Activated naive CD8-positive, alpha-beta T cell treated with anti-CD3 and anti-CD28 coated beads, Interleukin-2, amount 50 U/mL, for 24 hours (primary cell): Measurements from ENCODE around the gene TRIOBP.
A peak's percentile ranks its signal among the peaks of the same experiment; 100 is the strongest.

Experiments used
- ATAC-seq: fragments of 150-1000 bp; cut with Tn5 transposase; one replicate; pipeline ENCODE4 v1.10.0; 2021
- DNase-seq: peaks from one replicate; pipeline ENCODE4 v3.0.0; 2021
- H3K27ac Mint-ChIP-seq: one replicate; pipeline ENCODE4 v1.8.0; 2021; ENCODE audit warnings: mild to moderate bottlenecking, mixed read lengths
- H3K27me3 Mint-ChIP-seq: one replicate; pipeline ENCODE4 v1.8.0; 2021; ENCODE audit warnings: mixed read lengths
- H3K36me3 Mint-ChIP-seq: one replicate; pipeline ENCODE4 v1.8.0; 2021; ENCODE audit warnings: low read depth, mixed read lengths
- H3K4me1 Mint-ChIP-seq: one replicate; pipeline ENCODE4 v1.8.0; 2021; ENCODE audit warnings: mixed read lengths
- H3K4me3 Mint-ChIP-seq: one replicate; pipeline ENCODE4 v1.8.0; 2021; ENCODE audit warnings: mild to moderate bottlenecking, moderate library complexity, mixed read lengths
- H3K9me3 Mint-ChIP-seq: one replicate; pipeline ENCODE4 v1.8.0; 2021; ENCODE audit warnings: mixed read lengths

The TRIOBP gene

DNA sequence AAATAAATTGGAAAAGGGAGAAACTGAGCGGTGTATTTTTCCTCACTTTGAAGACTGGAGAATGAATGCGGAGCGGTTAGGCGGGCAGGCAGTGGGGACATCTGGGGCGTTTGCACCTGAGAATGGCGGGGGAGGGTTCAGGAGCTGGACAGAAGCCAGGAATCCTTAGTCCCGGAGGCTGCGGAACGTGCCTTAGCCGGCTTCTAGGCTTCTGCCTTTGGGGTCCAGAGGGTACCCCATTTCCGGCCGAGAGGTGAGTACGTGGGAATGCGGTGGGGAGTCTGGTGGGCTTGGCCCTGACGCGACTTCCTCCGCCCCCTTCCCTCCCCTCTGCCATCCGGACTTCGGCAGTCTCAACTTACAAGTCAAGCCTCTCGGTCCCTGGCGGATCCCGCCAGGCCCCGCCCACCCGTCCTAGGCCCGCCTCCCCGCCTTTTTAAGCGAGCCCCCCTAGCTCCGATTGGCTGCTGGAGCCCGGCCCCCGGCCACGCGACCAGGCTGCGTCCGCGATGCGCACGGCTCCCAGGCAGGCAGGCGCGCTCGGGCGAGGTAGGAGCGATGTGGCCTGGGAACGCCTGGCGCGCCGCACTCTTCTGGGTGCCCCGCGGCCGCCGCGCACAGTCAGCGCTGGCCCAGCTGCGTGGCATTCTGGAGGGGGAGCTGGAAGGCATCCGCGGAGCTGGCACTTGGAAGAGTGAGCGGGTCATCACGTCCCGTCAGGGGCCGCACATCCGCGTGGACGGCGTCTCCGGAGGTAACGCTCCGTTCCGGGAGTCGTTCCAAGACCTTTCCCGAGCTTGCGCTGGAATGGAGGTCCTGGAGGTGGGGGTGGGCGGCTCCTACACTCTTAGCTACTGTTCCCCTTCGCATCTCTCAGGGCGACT lies 110.8 kb downstream of the TRIOBP start, which contains the start of gene GCAT:
Gene GCAT, plus strand, starts transcription at position 525 of the 884 bp plus-strand sequence. Its CDS starts 34 bp downstream, at position 559.
- Mint-ChIP-seq H3K36me3 (no peaks in the 10 kb centered on the region), H3K9me3 (no peaks in the 10 kb centered on the region), H3K4me3 (peak within 1 kb of the TSS; percentile 78), H3K27ac (no peak within 1 kb of the TSS), H3K27me3 (peaks cover 59% of the 10 kb centered on the region), H3K4me1 (peaks cover 38% of the 10 kb centered on the region)
- peak; percentile 93 for DNase-seq
- peak; percentile 95 for ATAC-seq

DNA sequence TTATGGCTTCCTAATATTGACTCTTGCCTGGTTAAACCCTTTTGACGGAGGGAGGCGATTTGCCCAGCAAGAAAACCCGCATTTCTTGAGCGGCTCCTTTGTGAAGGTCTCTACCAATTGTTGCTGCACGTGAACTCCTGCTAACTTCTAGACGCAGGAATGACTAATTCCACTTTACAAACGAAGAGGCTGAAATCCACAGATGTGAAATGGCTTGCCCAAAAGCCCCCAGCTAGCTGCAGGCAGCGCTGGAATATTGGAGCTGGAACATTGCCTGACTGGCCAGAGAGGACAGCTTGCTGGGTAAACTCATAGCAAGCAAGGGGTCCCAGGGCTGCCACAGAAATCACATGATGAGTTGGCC lies 111.4 kb downstream of the TRIOBP start:
- Mint-ChIP-seq H3K4me1 (peaks cover 32% of the 10 kb centered on the region), H3K27ac (no peak overlapping the region), H3K27me3 (peaks cover 52% of the 10 kb centered on the region), H3K36me3 (no peaks in the 10 kb centered on the region), H3K9me3 (no peaks in the 10 kb centered on the region), H3K4me3 (peak overlapping the region; percentile 78)
- DNase-seq: no peak
- no peak for ATAC-seq

DNA sequence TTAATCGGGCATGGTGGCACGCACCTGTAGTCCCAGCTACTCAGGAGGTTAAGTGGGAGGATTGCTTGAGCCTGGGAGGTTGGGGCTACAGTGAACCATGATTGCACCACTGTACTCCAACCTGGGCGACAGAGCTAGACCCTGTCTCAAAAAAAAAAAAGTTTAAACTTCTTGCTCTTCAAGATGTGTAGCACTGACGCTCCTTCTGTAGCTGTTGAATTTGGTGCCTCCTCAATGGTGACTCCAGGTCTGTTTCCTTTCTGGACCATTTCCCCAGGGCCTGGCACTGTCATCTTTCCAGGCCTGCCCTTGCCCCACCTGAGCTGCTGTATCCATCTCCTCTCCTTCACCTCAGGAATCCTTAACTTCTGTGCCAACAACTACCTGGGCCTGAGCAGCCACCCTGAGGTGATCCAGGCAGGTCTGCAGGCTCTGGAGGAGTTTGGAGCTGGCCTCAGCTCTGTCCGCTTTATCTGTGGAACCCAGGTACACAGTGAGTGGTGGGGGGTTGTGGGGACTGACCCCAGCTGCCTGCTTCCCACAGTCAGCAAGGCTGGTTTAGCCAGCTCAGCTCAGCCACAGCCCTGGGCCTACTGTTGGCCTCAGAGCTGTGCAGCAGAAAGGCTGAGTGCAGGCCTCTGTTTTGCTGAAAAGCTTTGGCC lies 113.0 kb downstream of the TRIOBP start:
- H3K27me3 Mint-ChIP-seq: peaks cover 43% of the 10 kb centered on the region
- H3K27ac Mint-ChIP-seq: no peak overlapping the region
- no peak overlapping the region for H3K4me3 Mint-ChIP-seq
- DNase-seq: no peak
- H3K9me3 Mint-ChIP-seq: no peaks in the 10 kb centered on the region
- peaks cover 25% of the 10 kb centered on the region for H3K4me1 Mint-ChIP-seq
- no peaks in the 10 kb centered on the region for H3K36me3 Mint-ChIP-seq
- ATAC-seq: no peak

DNA sequence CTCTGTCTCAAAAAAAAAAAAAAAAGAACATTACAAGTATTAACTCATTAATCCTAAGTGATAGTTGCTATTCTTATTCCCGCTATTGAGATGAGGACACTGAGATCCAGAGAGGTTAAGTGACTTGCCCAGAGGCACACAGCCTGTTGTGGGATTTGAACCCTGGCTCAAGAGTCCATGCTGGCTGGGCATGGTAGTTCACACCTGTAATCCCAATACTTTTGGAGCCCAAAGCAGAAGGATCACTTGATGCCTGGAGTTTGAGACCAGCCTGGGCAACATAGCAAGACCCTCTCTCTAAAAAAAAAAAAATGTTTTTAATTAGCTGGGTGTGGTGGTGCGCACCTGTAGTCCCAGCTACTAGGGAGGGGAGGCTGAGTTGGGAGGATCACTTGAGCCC lies 115.0 kb downstream of the TRIOBP start:
- DNase-seq (no peak), ATAC-seq (no peak)
- no peak overlapping the region for H3K4me3 Mint-ChIP-seq
- H3K4me1 Mint-ChIP-seq: peaks cover 15% of the 10 kb centered on the region
- no peak overlapping the region for H3K27ac Mint-ChIP-seq
- no peaks in the 10 kb centered on the region for H3K9me3 Mint-ChIP-seq
- no peaks in the 10 kb centered on the region for H3K36me3 Mint-ChIP-seq
- H3K27me3 Mint-ChIP-seq: peaks cover 27% of the 10 kb centered on the region

DNA sequence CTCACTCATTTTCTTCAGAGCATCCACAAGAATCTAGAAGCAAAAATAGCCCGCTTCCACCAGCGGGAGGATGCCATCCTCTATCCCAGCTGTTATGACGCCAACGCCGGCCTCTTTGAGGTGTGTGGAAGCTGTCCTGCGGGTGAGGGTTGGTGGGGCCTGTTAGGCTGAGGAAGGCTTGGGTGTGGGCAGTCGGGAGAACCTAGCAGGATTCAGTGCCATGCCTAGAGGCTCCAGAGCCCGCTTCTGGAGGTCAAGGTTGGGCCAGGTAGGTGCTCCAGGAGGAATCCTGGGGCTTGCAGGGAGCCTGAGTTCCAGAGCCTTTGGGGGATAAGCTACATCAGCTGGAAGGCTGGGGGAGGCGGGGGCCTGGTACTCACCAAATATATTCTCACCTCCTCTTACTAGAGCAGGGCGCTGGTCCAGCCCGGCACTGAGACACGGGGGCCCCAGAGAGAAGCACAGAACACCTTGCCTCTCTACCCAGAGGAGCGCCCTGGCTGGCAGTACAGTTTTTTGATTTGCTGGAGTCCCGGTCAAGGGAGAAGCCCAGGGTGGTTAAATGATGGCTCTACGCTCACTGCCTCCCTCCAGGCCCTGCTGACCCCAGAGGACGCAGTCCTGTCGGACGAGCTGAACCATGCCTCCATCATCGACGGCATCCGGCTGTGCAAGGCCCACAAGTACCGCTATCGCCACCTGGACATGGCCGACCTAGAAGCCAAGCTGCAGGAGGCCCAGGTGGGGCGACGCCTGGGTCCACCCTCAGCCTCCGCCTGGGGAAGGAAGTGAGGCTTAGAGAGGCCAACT lies 116.2 kb downstream of the TRIOBP start:
- H3K9me3 Mint-ChIP-seq: no peaks in the 10 kb centered on the region
- no peak overlapping the region for H3K27ac Mint-ChIP-seq
- no peaks in the 10 kb centered on the region for H3K36me3 Mint-ChIP-seq
- DNase-seq (no peak), ATAC-seq (no peak)
- peaks cover 15% of the 10 kb centered on the region for H3K4me1 Mint-ChIP-seq
- H3K4me3 Mint-ChIP-seq: no peak overlapping the region
- H3K27me3 Mint-ChIP-seq: peaks cover 22% of the 10 kb centered on the region

DNA sequence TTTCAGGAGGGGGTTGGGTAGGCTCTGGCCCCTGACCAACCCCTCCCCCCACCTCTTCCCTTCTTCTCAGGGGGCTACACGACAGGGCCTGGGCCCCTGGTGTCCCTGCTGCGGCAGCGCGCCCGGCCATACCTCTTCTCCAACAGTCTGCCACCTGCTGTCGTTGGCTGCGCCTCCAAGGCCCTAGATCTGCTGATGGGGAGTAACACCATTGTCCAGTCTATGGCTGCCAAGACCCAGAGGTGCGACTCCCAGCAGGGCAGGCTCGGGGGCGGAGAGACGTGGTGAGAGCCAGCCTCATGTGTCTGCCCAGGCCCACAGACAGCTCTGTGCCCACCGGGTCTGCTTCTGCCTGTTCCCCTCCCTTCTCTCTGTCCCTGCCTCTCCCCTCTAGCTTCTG lies 118.7 kb downstream of the TRIOBP start:
- Mint-ChIP-seq H3K4me1 (peaks cover 11% of the 10 kb centered on the region), H3K27ac (no peak overlapping the region), H3K9me3 (no peaks in the 10 kb centered on the region), H3K36me3 (no peaks in the 10 kb centered on the region), H3K27me3 (peaks cover 23% of the 10 kb centered on the region), H3K4me3 (no peak overlapping the region)
- ATAC-seq (no peak), DNase-seq (no peak)

DNA sequence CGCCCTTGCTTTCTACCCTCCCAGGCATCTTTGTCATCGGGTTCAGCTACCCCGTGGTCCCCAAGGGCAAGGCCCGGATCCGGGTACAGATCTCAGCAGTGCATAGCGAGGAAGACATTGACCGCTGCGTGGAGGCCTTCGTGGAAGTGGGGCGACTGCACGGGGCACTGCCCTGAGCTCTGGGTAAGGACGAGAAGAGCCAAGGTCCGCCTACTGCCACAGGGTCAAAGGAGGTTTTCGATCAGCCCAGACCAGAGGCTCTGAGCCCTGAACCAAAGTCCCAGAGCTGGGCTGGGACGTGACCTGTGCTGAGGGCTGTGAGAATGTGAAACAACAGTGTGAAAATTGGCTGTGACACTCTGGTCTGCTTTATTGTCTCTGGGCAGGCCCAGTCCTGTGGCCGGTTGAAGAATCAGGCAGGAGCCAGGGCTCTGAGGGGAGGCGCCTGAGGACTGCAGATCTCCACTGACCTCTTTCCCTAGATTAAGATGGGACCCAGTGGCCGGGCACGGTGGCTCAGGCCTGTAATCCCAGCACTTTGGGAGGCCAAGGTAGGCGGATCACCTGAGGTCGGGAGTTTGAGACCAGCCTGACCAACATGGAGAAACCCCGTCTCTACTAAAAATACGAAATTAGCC lies 119.8 kb downstream of the TRIOBP start:
- ATAC-seq: no peak
- Mint-ChIP-seq H3K27ac (no peak overlapping the region), H3K4me3 (no peak overlapping the region), H3K4me1 (peaks cover 11% of the 10 kb centered on the region), H3K27me3 (peaks cover 26% of the 10 kb centered on the region), H3K36me3 (no peaks in the 10 kb centered on the region), H3K9me3 (no peaks in the 10 kb centered on the region)
- no peak for DNase-seq

DNA sequence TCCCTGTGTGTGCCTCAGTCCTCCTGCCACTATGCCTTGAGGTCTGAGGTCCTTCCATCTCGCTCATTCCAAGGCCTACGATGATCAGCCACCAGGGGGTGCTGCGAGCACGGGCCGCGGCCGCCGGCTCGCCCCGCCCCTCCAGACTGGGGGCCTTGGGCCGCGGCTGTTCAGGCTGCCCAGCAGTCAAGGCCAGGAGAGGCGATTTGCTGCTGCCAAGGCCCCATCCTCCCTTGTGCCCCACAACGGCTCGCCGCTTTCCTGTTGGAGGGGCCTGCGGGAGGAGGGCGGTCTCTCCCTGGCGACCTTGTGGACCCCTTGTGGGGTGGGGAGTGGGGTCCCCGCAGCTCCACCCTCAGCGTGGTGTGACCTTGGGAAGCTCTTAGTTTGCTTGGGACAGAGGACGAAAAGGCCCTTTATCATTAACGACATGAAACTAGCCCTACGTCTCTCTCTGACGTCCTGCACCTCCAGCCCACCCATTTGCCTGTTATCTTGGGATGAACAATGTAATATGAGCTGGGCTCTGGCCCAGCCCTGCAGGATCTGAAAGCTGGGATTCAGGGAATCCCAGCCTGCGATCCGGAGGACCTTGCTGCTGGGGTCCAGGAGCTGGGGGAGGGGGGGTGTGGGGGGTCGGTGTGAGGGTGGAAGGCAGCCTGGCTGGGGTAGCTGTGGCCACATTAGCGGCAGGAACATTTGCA lies 121.0 kb downstream of the TRIOBP start:
- no peaks in the 10 kb centered on the region for H3K36me3 Mint-ChIP-seq
- DNase-seq: peak; percentile 90
- no peaks in the 10 kb centered on the region for H3K9me3 Mint-ChIP-seq
- ATAC-seq: peak; percentile 79
- peaks cover 11% of the 10 kb centered on the region for H3K4me1 Mint-ChIP-seq
- no peak overlapping the region for H3K4me3 Mint-ChIP-seq
- H3K27ac Mint-ChIP-seq: no peak overlapping the region
- peaks cover 31% of the 10 kb centered on the region for H3K27me3 Mint-ChIP-seq

DNA sequence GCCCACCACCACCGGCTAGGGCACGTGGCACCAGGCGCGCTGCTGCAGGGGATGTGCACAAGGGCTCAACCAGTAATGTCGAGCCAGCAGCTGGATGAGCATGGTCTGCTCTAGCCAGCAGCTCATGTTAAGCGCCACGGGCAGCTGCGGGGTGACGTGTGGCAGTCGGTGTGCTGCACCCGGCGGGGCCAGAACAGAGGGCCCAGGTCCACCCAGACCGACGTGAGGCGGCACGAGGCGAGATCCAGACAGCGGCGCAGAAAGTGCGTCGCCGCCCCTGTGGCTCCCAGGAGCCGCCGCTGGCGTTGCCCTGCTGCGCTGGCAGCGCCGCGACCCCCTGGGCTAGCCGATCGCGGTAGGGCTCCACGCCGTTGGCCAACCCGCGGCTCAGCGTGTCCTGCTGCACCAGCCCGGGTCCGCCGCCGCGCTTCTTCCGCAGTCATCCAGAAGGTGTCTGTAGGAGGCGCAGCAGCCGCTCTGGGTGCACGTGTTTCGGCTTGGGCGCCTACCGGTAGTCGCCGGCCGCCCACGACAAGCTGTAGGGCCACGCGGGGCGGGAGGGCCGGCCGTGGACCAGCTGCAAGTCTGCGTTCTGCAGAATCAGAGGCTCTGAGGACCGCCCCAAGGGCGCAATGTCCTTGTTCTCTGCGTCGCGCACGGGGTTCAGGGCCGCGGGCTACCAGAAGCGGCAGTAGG lies 121.7 kb downstream of the TRIOBP start:
- ATAC-seq: peak; percentile 63
- H3K9me3 Mint-ChIP-seq: no peaks in the 10 kb centered on the region
- no peaks in the 10 kb centered on the region for H3K36me3 Mint-ChIP-seq
- peaks cover 11% of the 10 kb centered on the region for H3K4me1 Mint-ChIP-seq
- H3K4me3 Mint-ChIP-seq: no peak overlapping the region
- H3K27ac Mint-ChIP-seq: no peak overlapping the region
- peak; percentile 66 for DNase-seq
- peaks cover 35% of the 10 kb centered on the region for H3K27me3 Mint-ChIP-seq

DNA sequence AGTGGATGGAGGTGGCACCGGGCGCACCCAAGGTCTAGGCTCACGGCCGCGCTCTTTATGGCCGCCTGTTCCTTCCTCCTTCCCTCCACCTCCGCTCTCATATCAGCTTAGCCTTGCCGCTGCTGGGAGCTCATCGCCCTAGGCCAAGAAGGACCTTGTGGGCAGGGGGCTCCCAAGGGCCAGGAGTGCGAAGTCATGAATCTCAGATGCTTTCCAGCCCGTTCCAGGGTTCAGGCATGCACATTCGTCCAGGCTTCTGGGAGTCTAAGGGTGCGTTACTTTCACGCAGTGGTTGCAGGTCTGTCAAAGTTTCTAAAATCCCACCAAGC lies 122.2 kb downstream of the TRIOBP start:
- ATAC-seq: no peak
- no peak overlapping the region for H3K4me3 Mint-ChIP-seq
- H3K36me3 Mint-ChIP-seq: no peaks in the 10 kb centered on the region
- H3K9me3 Mint-ChIP-seq: no peaks in the 10 kb centered on the region
- DNase-seq: no peak
- H3K27me3 Mint-ChIP-seq: peaks cover 37% of the 10 kb centered on the region
- H3K27ac Mint-ChIP-seq: no peak overlapping the region
- peaks cover 11% of the 10 kb centered on the region for H3K4me1 Mint-ChIP-seq

DNA sequence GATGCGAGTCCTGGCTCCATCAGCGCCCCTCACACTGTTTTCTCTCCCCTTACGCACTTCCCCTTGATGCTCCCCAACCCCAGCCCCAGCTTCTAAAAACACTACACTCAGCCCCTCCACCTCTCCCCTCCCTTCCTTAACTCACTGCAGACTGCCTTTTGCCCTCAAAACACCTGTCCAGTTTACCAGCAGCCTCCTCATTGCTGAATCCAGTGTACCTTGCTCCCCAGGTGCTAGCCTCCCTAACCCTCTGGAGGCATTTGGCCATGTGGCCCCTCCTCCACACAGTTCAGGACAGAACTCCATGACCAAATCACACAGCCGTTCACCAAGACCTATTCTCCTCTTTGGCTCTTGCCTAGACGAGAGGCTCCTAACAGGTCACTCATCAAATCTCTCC lies 123.5 kb downstream of the TRIOBP start:
- Mint-ChIP-seq H3K27ac (no peak overlapping the region), H3K4me3 (no peak overlapping the region)

DNA sequence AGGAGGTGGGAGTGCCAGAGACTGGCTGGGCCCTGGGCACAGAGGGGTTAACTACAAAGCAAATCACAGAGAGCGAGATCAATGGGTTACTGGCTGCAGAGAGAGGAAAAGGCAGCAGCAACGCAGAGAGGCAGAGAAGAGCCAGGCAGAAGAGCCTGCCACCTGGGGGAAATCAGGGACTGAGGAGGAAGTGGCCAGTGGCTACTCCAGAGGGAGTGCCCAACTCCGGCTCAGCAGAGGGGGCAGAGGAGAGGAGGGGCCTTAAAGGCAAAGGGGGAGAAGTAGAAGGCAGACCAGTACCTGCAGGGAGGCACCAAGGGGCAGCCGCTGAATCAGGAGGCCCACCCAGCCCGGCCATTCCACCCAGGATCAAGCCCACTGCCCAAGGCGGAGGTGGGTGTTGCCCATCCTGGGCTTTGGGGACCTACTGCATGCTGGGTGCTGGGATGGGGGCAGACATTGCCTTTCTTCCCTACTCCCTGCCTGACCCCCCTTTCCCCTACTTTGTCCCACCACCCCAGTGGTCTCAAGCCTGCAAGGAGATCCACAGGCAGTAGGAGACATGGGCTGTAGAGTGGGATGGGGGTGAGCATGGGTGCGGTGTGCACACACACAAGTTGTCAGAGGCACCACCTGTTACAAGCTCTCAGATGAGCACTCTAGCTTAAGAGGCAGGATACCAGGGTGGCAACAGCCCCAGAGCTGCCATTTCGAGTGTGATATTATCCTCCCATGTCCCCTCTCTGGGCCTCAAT lies 125.4 kb downstream of the TRIOBP start:
- Mint-ChIP-seq H3K36me3 (no peaks in the 10 kb centered on the region), H3K4me3 (no peak overlapping the region), H3K27ac (no peak overlapping the region), H3K9me3 (no peaks in the 10 kb centered on the region), H3K4me1 (peaks cover 14% of the 10 kb centered on the region), H3K27me3 (peaks cover 42% of the 10 kb centered on the region)
- ATAC-seq (no peak), DNase-seq (no peak)

More for the DNA sequence above, 123.5 kb downstream of the TRIOBP start:
- H3K27me3 Mint-ChIP-seq: peaks cover 41% of the 10 kb centered on the region
- no peaks in the 10 kb centered on the region for H3K9me3 Mint-ChIP-seq
- peaks cover 11% of the 10 kb centered on the region for H3K4me1 Mint-ChIP-seq
- no peaks in the 10 kb centered on the region for H3K36me3 Mint-ChIP-seq
- DNase-seq (no peak), ATAC-seq (no peak)
